AG09309 (cell line): ENCODE data around the gene PPP2R2D.
"Not testable (repeated sequence)": the region's sequence is repeated elsewhere in the genome, so short reads cannot be mapped to it uniquely, and the experiment has no call there.

Experiments
- DNase-seq: peaks from one replicate; pipeline ENCODE4 v3.0.0-alpha.2; 2010; ENCODE audit warnings: low read depth
- H3K4me3 ChIP-seq: 2 replicates; pipeline ENCODE4 v1.5.1; 2011; ENCODE audit warnings: mild to moderate bottlenecking, low read depth, low read length, moderate library complexity; ENCODE audit not compliant: control insufficient read depth
- TF ChIP-seq, protein P1 (sequence below): IDR thresholded peaks from 2 replicates; pipeline ENCODE4 v1.5.1; 2011; ENCODE audit warnings: mild to moderate bottlenecking, low read depth, low read length, inconsistent platforms; ENCODE audit not compliant: insufficient read depth, control insufficient read depth; ENCODE audit errors: missing control alignments

The PPP2R2D gene

GRCh38 chr10:131944976-131945695 lies 44.3 kb downstream of the PPP2R2D start:
- no peak for DNase-seq
- TF ChIP-seq, protein P1, sequence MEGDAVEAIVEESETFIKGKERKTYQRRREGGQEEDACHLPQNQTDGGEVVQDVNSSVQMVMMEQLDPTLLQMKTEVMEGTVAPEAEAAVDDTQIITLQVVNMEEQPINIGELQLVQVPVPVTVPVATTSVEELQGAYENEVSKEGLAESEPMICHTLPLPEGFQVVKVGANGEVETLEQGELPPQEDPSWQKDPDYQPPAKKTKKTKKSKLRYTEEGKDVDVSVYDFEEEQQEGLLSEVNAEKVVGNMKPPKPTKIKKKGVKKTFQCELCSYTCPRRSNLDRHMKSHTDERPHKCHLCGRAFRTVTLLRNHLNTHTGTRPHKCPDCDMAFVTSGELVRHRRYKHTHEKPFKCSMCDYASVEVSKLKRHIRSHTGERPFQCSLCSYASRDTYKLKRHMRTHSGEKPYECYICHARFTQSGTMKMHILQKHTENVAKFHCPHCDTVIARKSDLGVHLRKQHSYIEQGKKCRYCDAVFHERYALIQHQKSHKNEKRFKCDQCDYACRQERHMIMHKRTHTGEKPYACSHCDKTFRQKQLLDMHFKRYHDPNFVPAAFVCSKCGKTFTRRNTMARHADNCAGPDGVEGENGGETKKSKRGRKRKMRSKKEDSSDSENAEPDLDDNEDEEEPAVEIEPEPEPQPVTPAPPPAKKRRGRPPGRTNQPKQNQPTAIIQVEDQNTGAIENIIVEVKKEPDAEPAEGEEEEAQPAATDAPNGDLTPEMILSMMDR: no peak
- H3K4me3 ChIP-seq: no peak overlapping the region

GRCh38 chr10:131946321-131946751 lies 45.5 kb downstream of the PPP2R2D start:
- DNase-seq: peak; percentile 63
- H3K4me3 ChIP-seq: no peak overlapping the region
- TF ChIP-seq, protein P1: no peak

DNA sequence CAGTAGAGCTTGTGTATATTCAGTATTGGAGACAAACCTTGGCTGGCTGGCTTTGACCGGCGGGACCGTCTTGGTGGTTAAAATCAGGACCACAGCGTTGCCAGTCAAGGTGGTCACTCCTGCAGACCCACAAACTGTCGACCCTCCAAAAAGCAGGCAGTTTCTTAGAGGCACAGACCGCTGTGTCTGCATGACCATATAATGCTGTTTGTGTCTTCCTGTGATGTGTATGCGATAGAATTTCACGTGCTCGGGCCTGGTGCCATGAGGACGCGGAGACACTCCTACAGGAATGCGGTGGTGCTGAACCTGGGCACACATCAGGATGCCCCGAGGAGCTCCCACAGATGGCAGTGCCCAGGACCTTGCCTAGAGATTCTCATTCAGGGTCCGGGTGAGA lies 46.1 kb downstream of the PPP2R2D start:
- no peak overlapping the region for H3K4me3 ChIP-seq
- DNase-seq: no peak
- TF ChIP-seq, protein P1: no peak

GRCh38 chr10:131947631-131948347 lies 47.0 kb downstream of the PPP2R2D start:
- TF ChIP-seq, protein P1: no peak
- peak; percentile 13 for DNase-seq
- no peak overlapping the region for H3K4me3 ChIP-seq

- TF ChIP-seq, protein P1: no peak
- H3K4me3 ChIP-seq: no peak overlapping the region
Observed at GRCh38 chr10:131948501-131948900, 47.7 kb downstream of the PPP2R2D start.

GRCh38 chr10:131949041-131949862 lies 48.4 kb downstream of the PPP2R2D start:
- DNase-seq: no peak
- H3K4me3 ChIP-seq: no peak overlapping the region
- TF ChIP-seq, protein P1: no peak

More at GRCh38 chr10:131948501-131948900, 47.7 kb downstream of the PPP2R2D start:
- DNase-seq: no peak

GRCh38 chr10:131949908-131950307 lies 49.1 kb downstream of the PPP2R2D start:
- DNase-seq, H3K4me3 ChIP-seq: not testable (repeated sequence)
